Adrenal gland (tissue), 12 donors: Measurements from ENCODE around the gene MSI1. TPM values are rescaled to one million over a fixed set of nuclear protein-coding genes. Genes with fewer than 3 reads are reported as not detected.
A peak's percentile ranks its signal among the peaks of the same experiment; 100 is the strongest.
"Not testable (repeated sequence)": the region's sequence is repeated elsewhere in the genome, so short reads cannot be mapped to it uniquely, and the experiment has no call there.

Source experiments
- DNase-seq, 7 donors: peaks; one replicate each; pipeline ENCODE4 v3.0.0-alpha.2; 2019 to 2020
- H3K27ac ChIP-seq, 5 donors: fragments of 200-600 bp; sonication (generic) in 4 of 5; 1 replicate in 3 of 5; 2 replicates in 2 of 5; pipeline versions ENCODE4 v1.5.1 to v1.8.0; 2016 to 2020; ENCODE audit warnings: mild to moderate bottlenecking in 1 of 5
- H3K27me3 ChIP-seq: fragments of 200-600 bp; 2 replicates; pipeline ENCODE4 v1.8.0; 2021
- H3K36me3 ChIP-seq, 2 donors: fragments of 200-600 bp; replicated peaks in 1 of 2; 1 replicate in 1 of 2; 2 replicates in 1 of 2; pipeline versions ENCODE4 v1.5.1 to v1.8.0; 2018 to 2022
- H3K4me1 ChIP-seq, 2 donors: fragments of 200-600 bp; replicated peaks in 1 of 2; 1 replicate in 1 of 2; 2 replicates in 1 of 2; pipeline versions ENCODE4 v1.5.1 to v1.8.0; 2018 to 2021
- H3K4me3 ChIP-seq, 4 donors: fragments of 200-600 bp; sonication (generic) in 3 of 4; one replicate each; pipeline ENCODE4 v1.5.1; 2016 to 2018
- H3K9me3 ChIP-seq, 3 donors: fragments of 200-600 bp; sonication (generic) in 1 of 3; replicated peaks in 1 of 3; 1 replicate in 2 of 3; 2 replicates in 1 of 3; pipeline versions ENCODE4 v1.5.1 to v1.8.0; 2016 to 2021
- POLR2A ChIP-seq, 2 donors: fragments of 450-650 bp; IDR thresholded peaks; one replicate each; pipeline ENCODE4 v1.6.1; 2017; ENCODE audit warnings: antibody characterized with exemption in 2 of 2, mild to moderate bottlenecking in 2 of 2, moderate library complexity in 1 of 2
- WGBS, 4 donors: extraction: QIAGEN DNeasy Blood & Tissue Kit in 2 of 4; methylation state at CpG; one replicate each; pipeline versions ENCODE4 v1.1.5 to v1.1.7; 2013 to 2017; 5-methylcytosine and 5-hydroxymethylcytosine counted together
- intact Hi-C, 2 donors: fragments of 100-400 bp; cut with DNase I; formaldehyde crosslinking; loops; one replicate each; pipeline versions ENCODE4 v1.14.1 to v1.15.0; 2022 to 2023
- polyA plus RNA-seq, 3 donors: library from polyadenylated mRNA; stranded (reverse); fragments of 200-250 nt in 2 of 3; fragments of 350-450 nt in 1 of 3; fragmentation: Illumina TruSeq in 1 of 3; extraction: RNeasy Lipid Tissue Mini Kit (QIAGEN cat#74804) in 1 of 3; gene quantifications; one replicate each; pipeline ENCODE4 v1.2.3, GENCODE V29; 2013 to 2014
- total RNA-seq, 9 donors: library from RNA; depleted of rRNA in 4 of 9; stranded (reverse); fragments of >200 nt in 4 of 9; fragments of 120-200 nt in 1 of 9; fragmentation: NEBNext Ultra II Directional in 1 of 9; extraction: Animal tissue kit (Norgen Biotek cat#: 25700) in 1 of 9; gene quantifications; one replicate each; pipeline versions ENCODE4 v1.1.0 to v1.2.4, GENCODE V29; 2013 to 2023
- TF ChIP-seq, protein P1 (sequence below), 6 experiments: fragments of 450-650 bp in 4 of 6; fragments of 200-600 bp in 2 of 6; sonication (generic) in 1 of 6; IDR thresholded peaks; 1 replicate in 5 of 6; 2 replicates in 1 of 6; pipeline versions ENCODE4 v1.5.1 to v1.8.0; 2016 to 2021; ENCODE audit warnings: antibody characterized with exemption in 6 of 6, mild to moderate bottlenecking in 2 of 6, moderate library complexity in 1 of 6
- donor health status: healthy with polysubstance abuse.
- donor health status: Bipolar disorder and iron deficiency.
- donor health status: DM: yes; HTN: yes; CAD: no.
- donor health status: DM: no; HTN: no; CAD: no.
- donor health status: DM: no; HTN: no; CAD: no.
- donor health status: DM: yes; HTN: yes; CAD: no.

The MSI1 gene
- total and polyA plus RNA-seq, 12 donors, result 0.87 to 24.2 (median 6.7) TPM

DNA sequence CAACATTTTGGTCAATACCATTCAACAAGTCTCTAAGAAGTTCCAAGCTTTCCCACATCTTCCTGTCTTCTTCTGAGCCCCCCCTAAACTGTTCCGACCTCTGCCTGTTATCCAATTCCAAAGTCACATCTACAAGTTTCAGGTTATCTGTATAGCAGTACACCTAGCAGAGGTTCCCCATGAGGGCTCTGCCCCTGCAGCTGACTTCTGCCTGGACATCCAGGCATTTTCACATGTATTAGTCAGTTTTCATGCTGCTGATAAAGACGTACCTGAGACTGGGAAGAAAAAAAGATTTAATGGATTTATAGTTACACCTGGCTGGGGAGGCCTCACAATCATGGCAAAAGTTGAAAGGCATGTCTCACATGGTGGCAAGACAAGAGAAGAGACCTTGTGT lies 31.2 kb downstream of the MSI1 start:
- no peaks in the 10 kb centered on the region for H3K36me3 ChIP-seq
- WGBS, 4 donors, result 72 to 84% (median 81%) methylated on average over 2 of the region's 2 CpGs
- TF ChIP-seq, protein P1, sequence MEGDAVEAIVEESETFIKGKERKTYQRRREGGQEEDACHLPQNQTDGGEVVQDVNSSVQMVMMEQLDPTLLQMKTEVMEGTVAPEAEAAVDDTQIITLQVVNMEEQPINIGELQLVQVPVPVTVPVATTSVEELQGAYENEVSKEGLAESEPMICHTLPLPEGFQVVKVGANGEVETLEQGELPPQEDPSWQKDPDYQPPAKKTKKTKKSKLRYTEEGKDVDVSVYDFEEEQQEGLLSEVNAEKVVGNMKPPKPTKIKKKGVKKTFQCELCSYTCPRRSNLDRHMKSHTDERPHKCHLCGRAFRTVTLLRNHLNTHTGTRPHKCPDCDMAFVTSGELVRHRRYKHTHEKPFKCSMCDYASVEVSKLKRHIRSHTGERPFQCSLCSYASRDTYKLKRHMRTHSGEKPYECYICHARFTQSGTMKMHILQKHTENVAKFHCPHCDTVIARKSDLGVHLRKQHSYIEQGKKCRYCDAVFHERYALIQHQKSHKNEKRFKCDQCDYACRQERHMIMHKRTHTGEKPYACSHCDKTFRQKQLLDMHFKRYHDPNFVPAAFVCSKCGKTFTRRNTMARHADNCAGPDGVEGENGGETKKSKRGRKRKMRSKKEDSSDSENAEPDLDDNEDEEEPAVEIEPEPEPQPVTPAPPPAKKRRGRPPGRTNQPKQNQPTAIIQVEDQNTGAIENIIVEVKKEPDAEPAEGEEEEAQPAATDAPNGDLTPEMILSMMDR (IDR thresholded peaks at IDR 0.05), result no peak
- TF ChIP-seq POLR2A (IDR thresholded peaks at IDR 0.05), result no peak
- H3K27ac ChIP-seq, result no peak overlapping the region
- no peaks in the 10 kb centered on the region for H3K9me3 ChIP-seq
- DNase-seq, result no peak
- H3K4me1 ChIP-seq, result no peaks in the 10 kb centered on the region
- no peak overlapping the region for H3K4me3 ChIP-seq
- no peaks in the 10 kb centered on the region for H3K27me3 ChIP-seq
- intact Hi-C loops, result no loop called here

DNA sequence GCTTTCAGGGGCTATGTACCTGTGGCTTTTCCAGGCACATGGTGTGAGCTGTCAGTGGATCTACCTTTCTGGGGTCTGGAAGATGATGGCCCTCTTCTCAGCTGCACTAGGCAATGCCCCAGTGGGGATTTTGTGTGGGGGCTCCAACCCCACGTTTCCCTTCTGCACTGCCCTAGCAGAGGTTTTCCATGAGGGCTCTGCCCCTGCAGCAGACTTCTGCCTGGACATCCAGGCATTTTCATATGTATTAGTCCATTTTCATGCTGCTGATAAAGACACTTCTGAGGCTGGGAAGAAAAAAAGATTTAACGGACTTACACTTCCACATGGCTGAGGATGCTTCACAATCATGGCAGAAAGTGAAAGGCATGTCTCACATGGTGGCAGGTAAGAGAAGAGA lies 32.6 kb downstream of the MSI1 start:
- H3K4me1 ChIP-seq, H3K4me3 ChIP-seq, intact Hi-C loops, H3K9me3 ChIP-seq, H3K27me3 ChIP-seq, H3K36me3 ChIP-seq, DNase-seq, H3K27ac ChIP-seq: not testable (repeated sequence)
- WGBS, 4 donors, result 81 to 90% (median 85%) methylated on average over 2 of the region's 2 CpGs

DNA sequence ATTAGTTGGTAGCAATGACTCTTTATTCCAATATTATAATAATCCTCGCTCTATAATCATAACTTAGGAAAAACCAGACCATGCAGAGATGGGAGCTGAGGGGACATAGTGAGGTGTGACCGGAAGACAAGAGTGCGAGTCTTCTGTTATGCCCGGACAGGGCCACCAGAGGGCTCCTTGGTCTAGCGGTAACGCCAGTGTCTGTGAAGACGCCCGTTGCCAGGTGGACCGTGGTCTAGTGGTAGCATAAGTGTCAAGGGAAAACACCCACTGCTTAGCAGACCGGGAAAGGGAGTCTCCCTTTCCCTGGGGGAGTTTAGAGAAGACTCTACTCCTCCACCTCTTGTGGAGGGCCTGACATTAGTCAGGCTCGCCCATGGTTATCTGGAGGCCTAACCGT lies 33.5 kb downstream of the MSI1 start:
- H3K9me3 ChIP-seq, H3K36me3 ChIP-seq, H3K27me3 ChIP-seq, intact Hi-C loops, H3K27ac ChIP-seq, H3K4me1 ChIP-seq, H3K4me3 ChIP-seq: not testable (repeated sequence)
- peak; percentile 55 to 90 (median 73) for DNase-seq
- WGBS, 4 donors, result 22 to 26% (median 23%) methylated on average over 12 of the region's 12 CpGs
- TF ChIP-seq, protein P1 (IDR thresholded peaks at IDR 0.05), result peak; percentile 43 to 66 (median 61)

DNA sequence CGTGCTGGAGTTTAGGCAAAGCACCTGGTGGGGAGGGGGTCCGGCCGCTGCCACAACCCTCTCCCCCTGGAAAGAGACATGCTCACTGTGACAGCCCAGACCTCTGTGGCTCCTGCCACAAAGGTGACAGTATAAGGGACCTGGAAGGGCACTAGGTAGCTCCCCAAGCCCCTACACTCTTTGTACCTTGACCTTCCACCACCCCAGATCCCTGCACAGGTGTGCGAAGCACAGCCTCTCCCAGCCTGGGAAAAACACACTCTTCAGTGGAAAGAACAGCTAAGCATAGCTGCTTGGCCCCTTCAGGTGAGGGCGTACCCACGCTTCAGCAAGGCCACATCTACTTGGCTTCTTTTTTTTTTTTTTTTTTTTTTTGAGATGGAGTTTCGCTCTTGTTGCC lies 36.4 kb downstream of the MSI1 start:
- no peak for DNase-seq
- Histone ChIP-seq H3K9me3 (no peaks in the 10 kb centered on the region), H3K4me3 (no peak overlapping the region), H3K27me3 (no peaks in the 10 kb centered on the region), H3K4me1 (peaks cover 5 to 7% of the 10 kb centered on the region in 2 donors), H3K36me3 (no peaks in the 10 kb centered on the region), H3K27ac (no peak overlapping the region)
- no peak for TF ChIP-seq POLR2A (IDR thresholded peaks at IDR 0.05)
- TF ChIP-seq, protein P1 (IDR thresholded peaks at IDR 0.05), result no peak
- intact Hi-C loops, result no loop called here
- WGBS, 4 donors, result 77 to 96% (median 89%) methylated on average over 4 to 7 of the region's 7 CpGs

DNA sequence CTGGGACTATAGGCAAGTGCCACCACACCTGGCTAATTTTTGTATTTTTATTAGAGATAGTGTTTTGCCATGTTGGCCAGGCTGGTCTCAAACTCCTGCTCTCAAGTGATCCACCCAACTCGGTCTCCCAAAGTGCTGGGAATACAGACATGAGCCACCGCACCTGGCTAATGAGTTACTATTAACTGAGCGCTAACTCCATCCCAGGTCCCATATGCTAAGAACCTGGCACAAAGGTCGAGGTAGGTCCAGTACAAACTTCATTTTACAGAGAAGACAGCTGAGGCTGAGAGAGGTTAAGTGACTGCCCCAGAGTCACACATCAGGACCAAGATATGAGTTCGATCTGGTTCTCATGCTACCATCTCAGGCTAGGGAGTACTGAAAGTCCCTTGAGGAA lies 36.9 kb downstream of the MSI1 start:
- Histone ChIP-seq H3K36me3 (no peaks in the 10 kb centered on the region), H3K27ac (no peak overlapping the region), H3K4me1 (peaks cover 8 to 12% of the 10 kb centered on the region in 2 donors), H3K27me3 (no peaks in the 10 kb centered on the region), H3K4me3 (no peak overlapping the region), H3K9me3 (no peaks in the 10 kb centered on the region)
- 78 to 89% (median 84%) methylated on average over 5 of the region's 5 CpGs for whole genome bisulfite sequencing, 4 donors
- no peak for DNase-seq
- intact Hi-C loops, result no loop called here
- no peak for TF ChIP-seq POLR2A (IDR thresholded peaks at IDR 0.05)
- TF ChIP-seq, protein P1 (IDR thresholded peaks at IDR 0.05), result no peak
